PC-3 (cell line): ENCODE results near the gene EFNA5.

Experiments
- CTCF ChIP-seq: fragments of 300-600 bp; sonication (generic); conservative IDR thresholded peaks from 2 replicates; pipeline ENCODE4 v1.5.1; 2017; ENCODE audit warnings: antibody characterized with exemption, low read depth, mild to moderate bottlenecking, low read length
- EZH2 ChIP-seq: fragments of 300-600 bp; sonication (generic); IDR thresholded peaks from one replicate; pipeline ENCODE4 v1.6.1; 2017; ENCODE audit warnings: antibody characterized with exemption, mild to moderate bottlenecking, low read length; ENCODE audit not compliant: unreplicated experiment
- EZH2phosphoT487 ChIP-seq: fragments of 300-600 bp; sonication (generic); IDR thresholded peaks from 2 replicates; pipeline ENCODE4 v1.6.1; 2018; ENCODE audit warnings: mild to moderate bottlenecking, antibody characterized with exemption, low read length, borderline replicate concordance

GRCh38 chr5:107598958-107599357 lies 71.8 kb downstream of the EFNA5 start:
- TF ChIP-seq CTCF, result no peak
- no peak for TF ChIP-seq EZH2phosphoT487
- no peak for TF ChIP-seq EZH2
